HL-60 (cell line): ENCODE measurements around the gene RFESD.

Experiments
- DNase-seq, 2 experiments: peaks; one replicate each; pipeline ENCODE4 v3.0.0-alpha.2; 2010 to 2020; ENCODE audit warnings: low read depth in 1 of 2, low spot score in 1 of 2
- H3K27ac ChIP-seq: fragments of 250-450 bp; sonication (Bioruptor Pico); replicated peaks from 2 replicates; pipeline ENCODE4 v1.5.1; 2020; ENCODE audit warnings: mild to moderate bottlenecking, moderate library complexity
- H3K27me3 ChIP-seq: fragments of 250-450 bp; sonication (Bioruptor Pico); 2 replicates; pipeline ENCODE4 v1.5.1; 2021; ENCODE audit warnings: mild to moderate bottlenecking, moderate library complexity; ENCODE audit not compliant: insufficient read depth, poor library complexity, severe bottlenecking
- H3K4me3 ChIP-seq: replicated peaks from 2 replicates; pipeline ENCODE4 v1.5.1; 2011; ENCODE audit warnings: mild to moderate bottlenecking, control low read depth, low read length; ENCODE audit not compliant: insufficient read depth
- CTCF ChIP-seq: IDR thresholded peaks from one replicate; pipeline ENCODE4 v1.5.1; 2011; ENCODE audit warnings: low read length, control low read depth, inconsistent platforms; ENCODE audit not compliant: insufficient read depth
- GABPA ChIP-seq: IDR thresholded peaks from 2 replicates; pipeline ENCODE4 v1.6.1; 2012; ENCODE audit warnings: low read depth
- POLR2AphosphoS5 ChIP-seq: IDR thresholded peaks from 2 replicates; pipeline ENCODE4 v1.6.1; 2012; ENCODE audit warnings: low read depth
- REST ChIP-seq: IDR thresholded peaks from 2 replicates; pipeline ENCODE4 v1.6.1; 2012; ENCODE audit warnings: low read depth; ENCODE audit not compliant: insufficient replicate concordance
- SPI1 ChIP-seq: IDR thresholded peaks from 2 replicates; pipeline ENCODE4 v1.6.1; 2012; ENCODE audit warnings: low read depth, mild to moderate bottlenecking, borderline replicate concordance

The RFESD gene

GRCh38 chr5:95619514-95620029, 27.0 kb upstream of the RFESD start:
- Histone ChIP-seq H3K27me3 (no peaks in the 10 kb centered on the region), H3K4me3 (no peak overlapping the region; the same call in 1 of the 2 replicates), H3K27ac (no peak overlapping the region)
- TF ChIP-seq SPI1 (peak; percentile 7; the same call in 1 of the 2 replicates), POLR2AphosphoS5 (no peak)
- no peak for DNase-seq

- TF ChIP-seq SPI1 (no peak), GABPA (0 out of 2 replicates have a peak, but pooled peaks have one; percentile 19)
- DNase-seq: peak in 1 of 2 experiments; percentile 28
- H3K27ac ChIP-seq: no peak within 1 kb of the TSS
- peak within 1 kb of the TSS; percentile 41 for H3K4me3 ChIP-seq
- no peaks in the 10 kb centered on the region for H3K27me3 ChIP-seq
Measured at GRCh38 chr5:95620030-95620869, 26.3 kb upstream of the RFESD start, which contains the start of gene GPR150. Gene GPR150 (plus strand): TSS chr5:95620087. CDS start chr5:95620276, 189 bp downstream.

- TF ChIP-seq REST (no peak), GABPA (no peak), POLR2AphosphoS5 (no peak), CTCF (no peak), SPI1 (no peak)
- Histone ChIP-seq H3K4me3 (peak overlapping the region; percentile 24), H3K27ac (no peak overlapping the region), H3K27me3 (no peaks in the 10 kb centered on the region)
- peak in 1 of 2 experiments; percentile 12 for DNase-seq
Measured at GRCh38 chr5:95620870-95621838, 25.4 kb upstream of the RFESD start.

GRCh38 chr5:95621839-95622629, 24.5 kb upstream of the RFESD start:
- H3K27me3 ChIP-seq: no peaks in the 10 kb centered on the region
- no peak for TF ChIP-seq GABPA
- no peak for TF ChIP-seq SPI1
- TF ChIP-seq CTCF: no peak
- no peak for TF ChIP-seq REST
- TF ChIP-seq POLR2AphosphoS5: no peak

More at GRCh38 chr5:95621839-95622629, 24.5 kb upstream of the RFESD start:
- no peak for DNase-seq
- Histone ChIP-seq H3K4me3 (no peak overlapping the region), H3K27ac (no peak overlapping the region)
